Astrocyte (in vitro differentiated cells and primary cell): ENCODE data around the gene STX3. TPM values are rescaled to one million over a fixed set of nuclear protein-coding genes. Genes with fewer than 3 reads are reported as not detected.
"Not testable (repeated sequence)": the region's sequence is repeated elsewhere in the genome, so short reads cannot be mapped to it uniquely, and the experiment has no call there.

Source experiments
- DNase-seq: peaks from one replicate; pipeline ENCODE4 v3.0.0-alpha.2; 2010; ENCODE audit warnings: low read depth
- FAIRE-seq: peaks from 2 replicates; lab custom pipeline; 2011; peaks lifted over from hg19 to GRCh38; lab: Jason Lieb, UNC
- H2AFZ ChIP-seq: 2 replicates; pipeline ENCODE4 v1.6.0; 2012; ENCODE audit warnings: low read depth, low read length, inconsistent platforms
- H3K27ac ChIP-seq: 2 replicates; pipeline ENCODE4 v1.5.1; 2011; ENCODE audit warnings: low read depth, low read length, inconsistent platforms
- H3K27me3 ChIP-seq: 2 replicates; pipeline ENCODE4 v1.6.0; 2011; ENCODE audit warnings: low read length, inconsistent platforms; ENCODE audit not compliant: insufficient read depth
- H3K36me3 ChIP-seq: 2 replicates; pipeline ENCODE4 v1.5.1; 2011; ENCODE audit warnings: low read length, inconsistent platforms; ENCODE audit not compliant: insufficient read depth
- H3K4me1 ChIP-seq: 2 replicates; pipeline ENCODE4 v1.5.1; 2011; ENCODE audit warnings: low read length, inconsistent platforms; ENCODE audit not compliant: insufficient read depth
- H3K4me2 ChIP-seq: 2 replicates; pipeline ENCODE4 v1.6.0; 2012; ENCODE audit warnings: low read length, inconsistent platforms
- H3K4me3 ChIP-seq: 2 replicates; pipeline ENCODE4 v1.5.1; 2011; ENCODE audit warnings: low read depth, mild to moderate bottlenecking, low read length, inconsistent platforms; ENCODE audit not compliant: insufficient read depth
- H3K79me2 ChIP-seq: 2 replicates; pipeline ENCODE4 v1.6.0; 2012; ENCODE audit warnings: mild to moderate bottlenecking, low read length, inconsistent platforms; ENCODE audit not compliant: insufficient read depth
- H3K9ac ChIP-seq: 2 replicates; pipeline ENCODE4 v1.6.0; 2012; ENCODE audit warnings: mild to moderate bottlenecking, low read length, inconsistent platforms
- H3K9me3 ChIP-seq: 2 replicates; pipeline ENCODE4 v1.5.1; 2012; ENCODE audit warnings: low read depth, mild to moderate bottlenecking, low read length, inconsistent platforms; ENCODE audit not compliant: insufficient read depth
- H4K20me1 ChIP-seq: 2 replicates; pipeline ENCODE4 v1.6.0; 2012; ENCODE audit warnings: low read length, inconsistent platforms; ENCODE audit not compliant: insufficient read depth
- H3K27ac Mint-ChIP-seq: one replicate; pipeline ENCODE4 v1.8.0; 2021; ENCODE audit warnings: mild to moderate bottlenecking, mixed read lengths; ENCODE audit not compliant: unreplicated experiment
- H3K27me3 Mint-ChIP-seq: one replicate; pipeline ENCODE4 v1.8.0; 2021; ENCODE audit warnings: low read depth, mixed read lengths; ENCODE audit not compliant: unreplicated experiment
- H3K36me3 Mint-ChIP-seq: one replicate; pipeline ENCODE4 v1.8.0; 2021; ENCODE audit warnings: low read depth, mixed read lengths; ENCODE audit not compliant: unreplicated experiment
- H3K4me1 Mint-ChIP-seq: one replicate; pipeline ENCODE4 v1.8.0; 2021; ENCODE audit warnings: low read depth, mixed read lengths; ENCODE audit not compliant: unreplicated experiment
- H3K4me3 Mint-ChIP-seq: one replicate; pipeline ENCODE4 v1.8.0; 2021; ENCODE audit warnings: mild to moderate bottlenecking, moderate library complexity, mixed read lengths; ENCODE audit not compliant: unreplicated experiment
- H3K9me3 Mint-ChIP-seq: one replicate; pipeline ENCODE4 v1.8.0; 2021; ENCODE audit warnings: mild to moderate bottlenecking, mixed read lengths; ENCODE audit not compliant: unreplicated experiment
- EZH2 ChIP-seq: IDR thresholded peaks from 2 replicates; pipeline ENCODE4 v1.6.1; 2012; ENCODE audit warnings: mild to moderate bottlenecking, low read length, inconsistent platforms; ENCODE audit not compliant: insufficient read depth
- total RNA-seq: library from RNA; stranded (reverse); gene quantifications from 2 replicates; pipeline ENCODE4 v1.2.1, GENCODE V29; 2021
- TF ChIP-seq, protein P1 (sequence below): IDR thresholded peaks from 2 replicates; pipeline ENCODE4 v1.5.1; 2011; ENCODE audit warnings: low read depth, mild to moderate bottlenecking, inconsistent platforms, low read length, moderate library complexity; ENCODE audit not compliant: insufficient read depth

STX3 gene
- total RNA-seq, 1 donor from 2014 or later, result 61.2 TPM

DNA sequence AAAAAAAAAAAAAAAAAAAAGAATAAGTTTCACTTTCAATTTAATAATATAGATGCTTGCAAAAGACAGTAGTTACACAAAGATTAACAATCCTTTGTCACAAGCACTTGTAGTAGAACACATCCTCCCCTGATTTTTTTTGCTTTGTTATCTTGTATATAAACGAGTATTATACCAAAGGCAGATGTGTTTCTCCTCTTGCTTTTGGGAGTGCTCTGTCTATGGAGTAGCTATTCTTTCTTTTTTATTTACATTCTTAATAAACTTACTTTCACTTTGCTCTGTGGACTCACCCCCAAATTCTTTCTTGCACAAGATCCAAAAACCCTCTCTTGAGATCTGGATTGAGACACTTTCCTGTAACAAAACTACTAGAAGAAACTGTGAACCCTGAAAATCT is 58.8 kb downstream of the STX3 start:
- no peak overlapping the region for H3K27ac ChIP-seq
- no peak for FAIRE-seq
- no peak overlapping the region for H3K4me3 ChIP-seq
- peaks cover 11% of the 10 kb centered on the region for H3K4me1 ChIP-seq
- H2AFZ ChIP-seq, result no peak overlapping the region
- Mint-ChIP-seq H3K27ac (no peak overlapping the region), H3K4me3 (no peak overlapping the region), H3K36me3 (peaks cover 3% of the 10 kb centered on the region), H3K9me3 (no peaks in the 10 kb centered on the region), H3K27me3 (no peaks in the 10 kb centered on the region), H3K4me1 (no peaks in the 10 kb centered on the region)
- H3K36me3 ChIP-seq, result no peaks in the 10 kb centered on the region
- no peak for DNase-seq
- H4K20me1 ChIP-seq, result no peaks in the 10 kb centered on the region
- no peak overlapping the region for H3K9ac ChIP-seq
- TF ChIP-seq EZH2, result no peak
- no peak overlapping the region for H3K4me2 ChIP-seq
- no peaks in the 10 kb centered on the region for H3K27me3 ChIP-seq
- H3K79me2 ChIP-seq, result peaks cover 13% of the 10 kb centered on the region
- H3K9me3 ChIP-seq, result no peaks in the 10 kb centered on the region

DNA sequence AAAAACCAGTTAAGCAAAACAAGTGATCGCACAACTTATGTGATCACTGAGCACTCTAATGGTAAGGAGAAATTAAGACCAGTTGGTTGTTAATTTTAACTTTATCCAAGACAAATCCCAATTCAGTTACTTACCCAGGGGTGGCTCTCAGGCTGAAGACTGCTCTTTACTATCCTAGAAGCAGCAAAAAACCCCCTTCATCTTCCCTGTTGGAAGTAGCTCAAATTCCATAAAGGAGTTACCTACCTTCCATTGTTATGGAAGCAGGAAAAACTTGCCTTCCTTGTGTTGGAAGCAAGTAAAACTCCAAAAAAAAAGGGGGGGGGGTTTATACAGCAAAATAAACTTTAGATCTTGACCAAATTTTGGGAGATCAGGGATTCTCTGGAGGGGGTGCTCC is 60.6 kb downstream of the STX3 start:
- no peaks in the 10 kb centered on the region for H4K20me1 ChIP-seq
- peaks cover 3% of the 10 kb centered on the region for H3K36me3 Mint-ChIP-seq
- H3K4me3 ChIP-seq, result no peak overlapping the region
- H3K4me2 ChIP-seq, result no peak overlapping the region
- H3K4me1 Mint-ChIP-seq, result no peaks in the 10 kb centered on the region
- no peak for DNase-seq
- H2AFZ ChIP-seq, result no peak overlapping the region
- peaks cover 5% of the 10 kb centered on the region for H3K4me1 ChIP-seq
- no peak overlapping the region for H3K9ac ChIP-seq
- no peak overlapping the region for H3K27ac Mint-ChIP-seq
- FAIRE-seq, result no peak
- H3K9me3 Mint-ChIP-seq, result no peaks in the 10 kb centered on the region
- no peaks in the 10 kb centered on the region for H3K27me3 Mint-ChIP-seq
- no peaks in the 10 kb centered on the region for H3K9me3 ChIP-seq
- TF ChIP-seq, protein P1, sequence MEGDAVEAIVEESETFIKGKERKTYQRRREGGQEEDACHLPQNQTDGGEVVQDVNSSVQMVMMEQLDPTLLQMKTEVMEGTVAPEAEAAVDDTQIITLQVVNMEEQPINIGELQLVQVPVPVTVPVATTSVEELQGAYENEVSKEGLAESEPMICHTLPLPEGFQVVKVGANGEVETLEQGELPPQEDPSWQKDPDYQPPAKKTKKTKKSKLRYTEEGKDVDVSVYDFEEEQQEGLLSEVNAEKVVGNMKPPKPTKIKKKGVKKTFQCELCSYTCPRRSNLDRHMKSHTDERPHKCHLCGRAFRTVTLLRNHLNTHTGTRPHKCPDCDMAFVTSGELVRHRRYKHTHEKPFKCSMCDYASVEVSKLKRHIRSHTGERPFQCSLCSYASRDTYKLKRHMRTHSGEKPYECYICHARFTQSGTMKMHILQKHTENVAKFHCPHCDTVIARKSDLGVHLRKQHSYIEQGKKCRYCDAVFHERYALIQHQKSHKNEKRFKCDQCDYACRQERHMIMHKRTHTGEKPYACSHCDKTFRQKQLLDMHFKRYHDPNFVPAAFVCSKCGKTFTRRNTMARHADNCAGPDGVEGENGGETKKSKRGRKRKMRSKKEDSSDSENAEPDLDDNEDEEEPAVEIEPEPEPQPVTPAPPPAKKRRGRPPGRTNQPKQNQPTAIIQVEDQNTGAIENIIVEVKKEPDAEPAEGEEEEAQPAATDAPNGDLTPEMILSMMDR, result no peak
- TF ChIP-seq EZH2, result no peak
- H3K27me3 ChIP-seq, result no peaks in the 10 kb centered on the region
- no peak overlapping the region for H3K27ac ChIP-seq
- H3K79me2 ChIP-seq, result no peaks in the 10 kb centered on the region
- no peak overlapping the region for H3K4me3 Mint-ChIP-seq
- no peaks in the 10 kb centered on the region for H3K36me3 ChIP-seq

DNA sequence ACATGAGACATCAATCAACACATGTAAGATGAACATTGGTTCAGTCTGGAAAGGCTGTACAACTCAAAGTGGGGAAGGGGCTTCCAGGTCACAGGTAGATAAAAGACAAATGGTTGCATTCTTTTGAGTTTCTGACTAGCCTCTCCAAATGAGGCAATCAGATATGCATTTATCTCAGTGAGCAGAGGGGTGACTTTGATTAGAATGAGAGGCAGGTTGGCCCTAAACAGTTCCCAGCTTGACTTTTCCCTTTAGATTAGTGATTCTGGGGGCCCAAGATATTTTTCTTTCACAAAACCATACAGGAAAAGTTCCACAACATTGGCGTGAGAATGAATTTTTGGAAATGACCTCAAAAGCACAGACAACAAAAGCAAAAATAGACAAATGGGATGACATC is 61.3 kb downstream of the STX3 start:
- H3K27ac ChIP-seq, H3K4me1 Mint-ChIP-seq, H3K9ac ChIP-seq, H3K27me3 ChIP-seq, H4K20me1 ChIP-seq, H3K9me3 ChIP-seq, DNase-seq, H3K4me3 ChIP-seq, H3K4me3 Mint-ChIP-seq, H3K9me3 Mint-ChIP-seq, H3K36me3 ChIP-seq, H2AFZ ChIP-seq, FAIRE-seq, H3K27ac Mint-ChIP-seq, H3K4me2 ChIP-seq, H3K4me1 ChIP-seq, H3K36me3 Mint-ChIP-seq, H3K27me3 Mint-ChIP-seq, H3K79me2 ChIP-seq: not testable (repeated sequence)
